ENCODE results near the gene ACBD4.

Gene ACBD4

GRCh38 chr17:45104907-45105624 is 30.4 kb upstream of the ACBD4 start:
- no peak for DNase-seq

GRCh38 chr17:45106096-45106495 is 29.4 kb upstream of the ACBD4 start:
- no peak for DNase-seq

GRCh38 chr17:45106582-45106981 is 28.9 kb upstream of the ACBD4 start:
- DNase-seq, result no peak

GRCh38 chr17:45107293-45108010 is 28.0 kb upstream of the ACBD4 start:
- DNase-seq, result no peak

GRCh38 chr17:45108051-45108450 is 27.4 kb upstream of the ACBD4 start:
- no peak for DNase-seq

- DNase-seq, result no peak
Observed at GRCh38 chr17:45108595-45109521, 26.6 kb upstream of the ACBD4 start.

- no peak for DNase-seq
Observed at GRCh38 chr17:45110676-45111611, 24.5 kb upstream of the ACBD4 start.

- no peak for DNase-seq
Observed at GRCh38 chr17:45111850-45112249, 23.6 kb upstream of the ACBD4 start.

GRCh38 chr17:45112559-45113423 is 22.7 kb upstream of the ACBD4 start:
- DNase-seq, result no peak

GRCh38 chr17:45113424-45113754 is 22.1 kb upstream of the ACBD4 start:
- no peak for DNase-seq

- DNase-seq, result no peak
Observed at GRCh38 chr17:45114117-45114932, 21.2 kb upstream of the ACBD4 start.

GRCh38 chr17:45115015-45115625 is 20.4 kb upstream of the ACBD4 start:
- DNase-seq, result no peak

GRCh38 chr17:45115871-45116270 is 19.6 kb upstream of the ACBD4 start:
- no peak for DNase-seq

GRCh38 chr17:45116434-45117016 is 19.0 kb upstream of the ACBD4 start:
- no peak for DNase-seq

- DNase-seq, result no peak
Observed at GRCh38 chr17:45117334-45117733, 18.2 kb upstream of the ACBD4 start.

GRCh38 chr17:45117848-45118646 is 17.4 kb upstream of the ACBD4 start:
- DNase-seq, result no peak

- no peak for DNase-seq
Observed at GRCh38 chr17:45118691-45119090, 16.8 kb upstream of the ACBD4 start.

GRCh38 chr17:45119964-45120363 is 15.5 kb upstream of the ACBD4 start:
- no peak for DNase-seq

GRCh38 chr17:45120558-45120957 is 14.9 kb upstream of the ACBD4 start:
- no peak for DNase-seq

Measured in CD4-positive, alpha-beta T cell treated with Interleukin-15 for 1 hour (primary cell).